A204.1 (cell line): ENCODE data around the gene PTPRD.

Experiments used
- FAIRE-seq: peaks from 2 replicates; lab custom pipeline; 2012; peaks lifted over from hg19 to GRCh38; lab: Jason Lieb, UNC

PTPRD gene

DNA sequence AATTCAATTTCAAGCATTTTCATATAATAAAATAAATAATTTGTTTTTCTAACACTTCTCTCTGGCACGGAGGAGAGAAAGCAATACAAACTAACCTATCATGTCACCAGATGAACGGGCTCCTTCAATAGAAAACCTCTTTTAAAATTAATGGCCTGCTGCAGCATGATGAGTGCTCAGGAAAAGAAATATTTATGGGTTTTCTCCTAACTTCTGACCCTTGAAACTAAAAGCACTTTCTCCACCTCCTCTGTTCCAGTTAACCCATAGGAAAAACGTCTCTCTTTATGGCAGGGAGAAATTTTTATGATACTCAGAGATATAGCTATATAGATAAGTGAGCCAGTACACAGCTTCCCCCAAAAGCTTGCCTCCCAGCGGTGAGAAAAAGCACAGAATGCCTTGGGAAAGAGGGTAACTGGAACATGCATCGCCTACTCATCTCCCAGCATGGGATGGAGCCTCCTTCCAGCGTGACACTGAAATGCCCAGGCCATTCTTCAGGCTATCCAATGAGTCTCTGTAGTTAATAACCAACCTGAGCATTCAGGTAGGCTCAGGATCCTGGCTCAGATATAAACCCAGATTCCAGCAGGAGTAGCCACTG, 1850.2 kb downstream of the PTPRD start:
- no peak for FAIRE-seq

- no peak for FAIRE-seq
Observed at GRCh38 chr9:8760000-8760767, 1852.6 kb downstream of the PTPRD start.

- FAIRE-seq = no peak
Observed at GRCh38 chr9:8757881-8758280, 1854.9 kb downstream of the PTPRD start.

DNA sequence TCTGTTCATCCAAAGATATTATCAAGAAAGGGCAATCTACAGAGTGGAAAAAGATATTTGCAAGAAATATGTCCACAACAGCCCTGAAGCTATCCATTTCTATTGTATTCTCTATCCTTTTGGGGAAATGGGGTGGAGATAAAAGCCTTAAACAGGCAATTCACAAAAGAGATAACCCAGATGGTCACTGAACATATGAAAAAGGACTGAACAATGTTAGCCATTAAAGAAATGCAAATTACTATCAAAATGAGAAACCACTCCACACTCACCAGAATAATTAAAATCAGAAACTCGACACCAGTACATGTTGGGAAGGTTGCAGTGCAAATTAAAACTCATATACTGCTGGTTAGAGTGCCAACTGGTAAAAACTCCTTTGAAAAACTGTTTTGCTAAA, 1858.1 kb downstream of the PTPRD start:
- no peak for FAIRE-seq

GRCh38 chr9:8751406-8751930, 1861.3 kb downstream of the PTPRD start:
- no peak for FAIRE-seq

DNA sequence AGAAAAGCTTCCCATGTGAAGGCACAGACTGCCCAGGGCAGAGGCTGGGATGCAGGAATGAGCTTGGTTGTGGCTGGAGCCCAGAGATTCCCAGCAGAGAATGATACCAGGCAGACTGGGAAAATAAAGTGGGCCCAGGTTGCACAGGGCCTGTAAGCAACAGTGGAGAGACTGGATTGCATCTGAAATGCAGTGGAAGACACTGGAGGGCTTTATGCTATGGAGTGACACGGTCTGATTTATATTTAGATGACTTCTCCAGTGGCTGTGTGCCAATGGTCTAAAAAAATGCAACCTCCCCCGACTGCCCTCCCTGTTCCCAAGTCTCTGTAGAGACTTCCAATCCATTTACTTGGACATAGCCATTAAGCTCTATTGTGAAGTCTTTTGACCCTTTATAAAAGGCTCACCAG, 1862.2 kb downstream of the PTPRD start:
- FAIRE-seq = no peak

GRCh38 chr9:8745347-8745746, 1867.5 kb downstream of the PTPRD start:
- FAIRE-seq = no peak

GRCh38 chr9:8738945-8739344, 1873.9 kb downstream of the PTPRD start:
- FAIRE-seq = no peak

DNA sequence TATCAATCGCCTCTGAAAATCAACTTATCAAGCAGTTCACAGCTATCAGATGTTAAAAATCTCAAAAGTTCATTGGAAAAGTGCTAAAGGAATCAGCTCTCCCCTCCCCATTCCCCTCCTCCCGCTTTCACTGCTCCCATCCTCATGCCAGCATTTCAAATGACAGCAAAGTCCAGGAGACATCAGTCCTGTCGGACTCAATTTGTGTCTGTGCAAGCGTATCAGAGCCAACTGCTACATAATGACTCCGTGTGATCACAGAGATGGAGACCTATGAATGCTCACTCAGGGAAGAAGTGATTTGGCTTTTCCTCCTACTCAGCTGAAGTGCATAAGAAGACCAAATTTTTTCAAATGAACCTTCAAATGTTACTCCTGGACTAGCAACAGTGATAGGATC, 1876.0 kb downstream of the PTPRD start:
- no peak for FAIRE-seq

DNA sequence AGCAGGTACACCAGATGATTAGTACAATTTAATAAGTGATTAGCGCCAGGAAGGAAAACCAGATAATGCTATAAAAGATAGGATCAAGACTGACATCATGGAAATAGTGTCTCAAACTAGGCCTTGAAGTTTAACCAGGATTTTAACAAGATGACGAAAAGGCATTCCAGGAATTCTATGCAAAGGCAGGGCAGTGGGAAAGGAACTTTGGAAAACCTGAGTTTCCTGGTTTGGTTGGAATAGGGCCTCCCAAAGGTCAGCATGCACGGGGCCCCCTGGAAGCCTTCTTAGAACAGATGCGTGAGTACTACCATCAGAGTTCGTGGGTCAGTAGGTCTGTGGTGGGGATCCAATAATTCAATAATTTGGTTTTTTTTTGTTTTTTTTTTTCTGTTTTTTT, 1878.0 kb downstream of the PTPRD start:
- FAIRE-seq = no peak

- FAIRE-seq = no peak
Observed at GRCh38 chr9:8733131-8733954, 1879.5 kb downstream of the PTPRD start.

DNA sequence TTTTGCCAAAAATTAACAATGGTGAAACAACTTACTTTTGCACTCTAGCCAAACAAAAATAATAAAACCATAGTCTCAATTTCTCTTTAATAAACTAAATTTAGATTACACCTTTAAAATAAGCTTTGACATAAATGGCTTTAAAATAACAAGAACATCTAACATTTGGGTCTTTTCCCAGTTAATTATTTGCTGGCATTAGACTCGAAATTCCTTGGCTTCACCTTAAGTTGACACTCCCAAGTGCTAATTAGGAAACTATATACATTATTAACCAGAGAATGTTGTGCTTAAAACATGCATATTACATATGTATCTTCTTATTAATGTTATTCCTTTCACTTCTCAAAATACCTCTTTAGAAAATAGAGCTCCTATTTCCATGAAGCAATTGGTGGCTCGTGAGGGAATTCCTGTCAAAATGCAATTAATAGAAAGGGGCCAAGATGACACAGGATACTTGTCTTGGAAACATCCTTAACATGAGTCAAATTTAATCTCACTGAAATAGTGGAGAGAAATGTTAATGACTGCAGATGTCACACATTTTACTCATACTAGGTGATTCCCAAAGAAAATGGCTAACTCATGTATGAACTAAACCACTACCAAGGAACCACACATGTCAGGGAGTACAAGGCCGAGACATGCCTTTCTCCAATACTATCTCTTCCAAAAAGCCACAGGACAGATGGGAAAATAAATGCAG, 1880.3 kb downstream of the PTPRD start:
- no peak for FAIRE-seq

- no peak for FAIRE-seq
Observed at GRCh38 chr9:8730618-8731017, 1882.2 kb downstream of the PTPRD start.

- FAIRE-seq = no peak
Observed at GRCh38 chr9:8728910-8729309, 1883.9 kb downstream of the PTPRD start.

- no peak for FAIRE-seq
Observed at GRCh38 chr9:8727191-8727590, 1885.6 kb downstream of the PTPRD start.

DNA sequence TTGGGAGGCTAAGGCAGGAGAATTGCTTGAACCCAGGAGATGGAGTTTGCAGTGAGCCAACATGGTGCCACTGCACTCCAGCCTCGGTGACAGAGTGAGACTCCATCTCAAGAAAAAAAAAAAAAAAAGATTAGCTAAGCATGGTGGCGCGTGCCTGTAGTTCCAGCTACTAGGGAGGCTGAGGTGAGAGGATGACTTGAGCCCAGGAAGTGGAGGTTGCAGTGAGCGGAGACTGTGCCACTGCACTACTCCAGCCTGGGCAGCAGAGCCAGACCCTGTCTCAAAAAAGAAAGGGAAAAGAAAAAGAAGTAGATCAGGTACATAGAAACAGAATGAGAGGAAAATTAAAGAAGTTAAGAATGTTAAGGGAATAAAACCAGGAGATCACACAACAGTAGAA, 1886.1 kb downstream of the PTPRD start:
- FAIRE-seq = no peak

GRCh38 chr9:8725635-8726034, 1887.2 kb downstream of the PTPRD start:
- FAIRE-seq = no peak

- no peak for FAIRE-seq
Observed at GRCh38 chr9:8724284-8725018, 1888.4 kb downstream of the PTPRD start.

DNA sequence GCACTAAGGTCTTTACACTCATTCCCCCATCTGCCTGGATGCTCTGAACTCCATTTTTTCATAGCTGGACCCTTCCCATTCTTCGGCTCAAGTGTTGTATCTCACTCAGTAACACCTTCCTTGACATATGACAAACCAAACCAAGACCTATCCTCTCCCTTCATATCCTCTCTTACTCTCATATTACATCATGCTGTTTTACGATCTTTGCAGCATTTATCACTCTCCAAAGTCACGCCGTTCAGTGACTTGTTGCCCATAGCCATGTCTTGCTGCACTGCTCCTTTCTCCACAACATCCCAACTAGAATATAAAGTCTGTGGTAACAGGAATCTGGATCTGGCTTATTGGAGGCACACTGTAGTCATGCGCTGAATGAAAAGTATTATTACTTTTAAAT, 1889.6 kb downstream of the PTPRD start:
- FAIRE-seq = no peak

DNA sequence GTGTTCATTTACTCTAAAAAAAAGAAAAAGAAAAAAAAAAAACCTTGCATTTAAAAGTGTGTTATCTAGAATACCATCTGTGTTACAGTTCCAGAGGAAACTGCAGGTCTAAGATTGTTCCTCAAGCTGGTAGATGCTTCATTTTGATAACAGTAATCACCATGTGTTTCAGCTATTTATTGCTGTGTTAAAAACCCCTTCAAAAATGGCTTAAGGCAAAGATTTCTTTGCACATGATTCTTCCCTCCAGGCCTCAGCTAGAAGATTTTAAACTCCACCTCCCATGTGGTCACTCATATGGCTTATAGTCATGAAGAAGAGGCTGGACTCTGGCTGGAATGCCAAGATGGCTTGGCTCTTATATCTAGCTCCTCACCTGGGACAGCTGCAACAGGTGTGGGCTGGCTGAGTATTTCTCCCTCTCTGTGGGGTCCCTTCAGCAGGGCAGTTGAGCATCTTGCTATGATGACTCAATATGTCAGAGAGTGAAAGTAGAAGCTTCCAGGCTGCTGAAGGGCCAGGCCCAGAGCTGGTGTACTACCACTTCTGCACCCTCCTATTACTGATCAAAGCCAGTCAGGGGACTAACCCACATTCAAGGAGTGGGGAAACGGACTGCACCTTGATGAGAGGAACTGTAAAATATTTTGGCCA, 1892.8 kb downstream of the PTPRD start:
- FAIRE-seq = no peak

GRCh38 chr9:8718121-8718725, 1894.6 kb downstream of the PTPRD start:
- FAIRE-seq = no peak
